ENCODE measurements around the gene OGN.

The OGN gene

GRCh38 chr9:92345582-92345981 lies 58.8 kb downstream of the OGN start:
- no peak for DNase-seq (ENCODE audit: low read depth)

GRCh38 chr9:92342825-92343488 lies 61.4 kb downstream of the OGN start:
- no peak for DNase-seq (ENCODE audit: low read depth)

DNA sequence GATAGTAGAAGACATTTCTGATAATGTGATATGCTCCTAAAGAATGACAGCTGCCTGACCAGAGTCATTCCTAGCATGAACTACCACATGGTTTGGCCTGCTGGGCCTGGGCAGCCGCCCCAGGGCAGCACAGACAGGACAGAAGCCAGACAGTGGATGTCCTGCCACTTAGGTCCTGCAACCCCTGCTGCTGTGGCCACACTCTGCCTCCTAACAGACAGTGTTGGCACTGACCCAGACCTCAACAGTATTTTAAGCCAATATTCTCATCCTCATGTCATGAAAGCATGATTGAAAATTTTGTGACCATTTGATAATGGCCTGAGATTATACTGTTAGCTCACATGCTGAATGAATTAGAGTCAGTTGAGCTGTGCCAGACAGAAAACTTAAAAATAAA lies 62.8 kb downstream of the OGN start:
- DNase-seq (ENCODE audit: low read depth), result no peak

DNA sequence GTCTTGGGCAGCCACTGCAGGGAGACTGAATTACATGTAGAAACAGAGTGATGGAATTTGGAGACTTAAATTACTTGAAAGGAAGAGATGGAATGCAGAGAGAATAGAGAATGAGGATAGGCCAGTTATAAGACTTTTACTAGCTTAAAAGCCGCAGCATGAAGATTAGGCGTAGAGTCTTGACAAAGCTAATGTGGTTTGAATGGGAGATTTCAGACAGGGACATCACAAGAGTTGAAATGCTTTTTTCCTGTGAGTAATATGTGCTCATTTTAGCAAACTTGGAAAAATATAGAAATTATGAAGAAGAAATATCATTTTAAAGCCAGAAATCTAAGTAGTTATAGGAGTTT lies 71.1 kb downstream of the OGN start:
- DNase-seq (ENCODE audit: low read depth), result no peak
